ENCODE data around the gene RAB6A.
"Not testable (repeated sequence)": the region's sequence is repeated elsewhere in the genome, so short reads cannot be mapped to it uniquely, and the experiment has no call there.

RAB6A gene

GRCh38 chr11:73760679-73761402, at the start of gene RAB6A:
RAB6A (minus strand) TSS chr11:73761074; CDS start chr11:73760635, 439 bp downstream.
- DNase-seq, result peak; percentile 93

- no peak for DNase-seq
These were observed 49.8 kb upstream of the RAB6A start for GRCh38 chr11:73810637-73811036.

- no peak for DNase-seq
These were observed 47.2 kb upstream of the RAB6A start for GRCh38 chr11:73808052-73808451.

GRCh38 chr11:73804712-73805111, 43.8 kb upstream of the RAB6A start:
- no peak for DNase-seq

GRCh38 chr11:73801136-73801535, 40.3 kb upstream of the RAB6A start:
- no peak for DNase-seq

- no peak for DNase-seq
These were observed 39.5 kb upstream of the RAB6A start for GRCh38 chr11:73800276-73800806.

GRCh38 chr11:73797457-73797856, 36.6 kb upstream of the RAB6A start:
- DNase-seq, result no peak

GRCh38 chr11:73795925-73796632, 35.2 kb upstream of the RAB6A start:
- DNase-seq, result no peak

- DNase-seq, result no peak
These were observed 31.7 kb upstream of the RAB6A start for GRCh38 chr11:73792584-73792983.

GRCh38 chr11:73789279-73789670, 28.4 kb upstream of the RAB6A start:
- DNase-seq, result no peak

- DNase-seq, result peak; percentile 65
These were observed 27.0 kb upstream of the RAB6A start, which contains the start of gene MRPL48 for GRCh38 chr11:73787643-73788558. MRPL48 (plus strand) TSS chr11:73787874; CDS start chr11:73787972, 98 bp downstream.

GRCh38 chr11:73787051-73787642, 26.3 kb upstream of the RAB6A start:
- DNase-seq, result no peak

- DNase-seq, result not testable (repeated sequence)
These were observed 24.6 kb upstream of the RAB6A start for GRCh38 chr11:73785467-73785866.

GRCh38 chr11:73784734-73785133, 23.9 kb upstream of the RAB6A start:
- DNase-seq, result no peak

- DNase-seq, result no peak
These were observed 23.3 kb upstream of the RAB6A start for GRCh38 chr11:73784080-73784634.

- DNase-seq, result no peak
These were observed 22.7 kb upstream of the RAB6A start for GRCh38 chr11:73783483-73784020.

GRCh38 chr11:73781303-73781702, 20.4 kb upstream of the RAB6A start:
- DNase-seq, result no peak

- DNase-seq, result peak; percentile 82
These were observed 18.4 kb upstream of the RAB6A start for GRCh38 chr11:73779084-73779902.

GRCh38 chr11:73770811-73771210, 9.9 kb upstream of the RAB6A start:
- DNase-seq, result not testable (repeated sequence)

- DNase-seq, result no peak
These were observed 5.9 kb upstream of the RAB6A start for GRCh38 chr11:73766763-73767162.

GRCh38 chr11:73762732-73763131, 1.9 kb upstream of the RAB6A start:
- DNase-seq, result no peak
